Endodermal cell (in vitro differentiated cells): ENCODE measurements around the gene CALHM1. TPM values are rescaled to one million over a fixed set of nuclear protein-coding genes. Genes with fewer than 3 reads are reported as not detected.

Experiments used
- DNase-seq: peaks from one replicate; pipeline ENCODE4 v3.0.0-alpha.2; 2017
- H3K27ac ChIP-seq: 2 replicates; pipeline ENCODE4 v1.5.1; 2013; ENCODE audit warnings: mild to moderate bottlenecking, low read depth, low read length, moderate library complexity
- H3K27me3 ChIP-seq: 2 replicates; pipeline ENCODE4 v1.6.1; 2013; ENCODE audit warnings: mild to moderate bottlenecking, low read length, moderate library complexity; ENCODE audit not compliant: insufficient read depth, control insufficient read depth, poor library complexity, severe bottlenecking
- H3K36me3 ChIP-seq: 2 replicates; pipeline ENCODE4 v1.7.0; 2013; ENCODE audit warnings: mild to moderate bottlenecking, low read length, moderate library complexity; ENCODE audit not compliant: control insufficient read depth, insufficient read depth
- H3K4me1 ChIP-seq: one replicate; pipeline ENCODE4 v1.7.0; 2013; ENCODE audit warnings: low read length; ENCODE audit not compliant: control insufficient read depth, insufficient read depth
- H3K4me3 ChIP-seq: 2 replicates; pipeline ENCODE4 v1.5.1; 2013; ENCODE audit warnings: mild to moderate bottlenecking, low read length, moderate library complexity
- H3K9ac ChIP-seq: 2 replicates; pipeline ENCODE4 v1.6.1; 2013; ENCODE audit warnings: mild to moderate bottlenecking, low read length, moderate library complexity; ENCODE audit not compliant: poor library complexity, severe bottlenecking; ENCODE audit errors: extremely low read depth
- H3K9me3 ChIP-seq: 2 replicates; pipeline ENCODE4 v1.6.1; 2013; ENCODE audit warnings: mild to moderate bottlenecking, low read length, moderate library complexity; ENCODE audit not compliant: control insufficient read depth
- H3K27ac Mint-ChIP-seq: 2 replicates; pipeline ENCODE4 v1.8.0; 2020; ENCODE audit warnings: mixed read lengths
- H3K27me3 Mint-ChIP-seq: 2 replicates; pipeline ENCODE4 v1.8.0; 2021; ENCODE audit warnings: mild to moderate bottlenecking, mixed read lengths; ENCODE audit not compliant: insufficient read depth
- H3K36me3 Mint-ChIP-seq: 2 replicates; pipeline ENCODE4 v1.8.0; 2020; ENCODE audit warnings: low read depth, mixed read lengths
- H3K4me1 Mint-ChIP-seq: 2 replicates; pipeline ENCODE4 v1.8.0; 2020; ENCODE audit warnings: mixed read lengths
- H3K4me3 Mint-ChIP-seq: 2 replicates; pipeline ENCODE4 v1.8.0; 2020; ENCODE audit warnings: mild to moderate bottlenecking, moderate library complexity, mixed read lengths
- H3K9me3 Mint-ChIP-seq: 2 replicates; pipeline ENCODE4 v1.8.0; 2020; ENCODE audit warnings: mild to moderate bottlenecking, mixed read lengths
- WGBS, 2 experiments: methylation state at CpG; one replicate each; pipeline versions ENCODE4 v1.1.5 to v1.1.7; 2013; ENCODE audit warnings: missing lambda C conversion rate in 2 of 2, mixed read lengths in 1 of 2; ENCODE audit not compliant: insufficient coverage in 1 of 2, insufficient read length in 1 of 2; 5-methylcytosine and 5-hydroxymethylcytosine counted together
- total RNA-seq, 2 donors: library from RNA; stranded (reverse); fragmentation: NEBNext Ultra II Directional in 1 of 2; extraction: Animal tissue kit (Norgen Biotek cat#: 25700) in 1 of 2; gene quantifications; 2 replicates in 1 of 2; 3 replicates in 1 of 2; pipeline ENCODE4 v1.2.1, GENCODE V29; 2021
- TF ChIP-seq, protein P1 (sequence below): fragments of 200-600 bp; sonication (generic); conservative IDR thresholded peaks from 2 replicates; pipeline ENCODE4 v1.5.0; 2021; ENCODE audit warnings: antibody characterized with exemption, mild to moderate bottlenecking

The CALHM1 gene
- total RNA-seq, 2 donors from 2014 or later = not detected

DNA sequence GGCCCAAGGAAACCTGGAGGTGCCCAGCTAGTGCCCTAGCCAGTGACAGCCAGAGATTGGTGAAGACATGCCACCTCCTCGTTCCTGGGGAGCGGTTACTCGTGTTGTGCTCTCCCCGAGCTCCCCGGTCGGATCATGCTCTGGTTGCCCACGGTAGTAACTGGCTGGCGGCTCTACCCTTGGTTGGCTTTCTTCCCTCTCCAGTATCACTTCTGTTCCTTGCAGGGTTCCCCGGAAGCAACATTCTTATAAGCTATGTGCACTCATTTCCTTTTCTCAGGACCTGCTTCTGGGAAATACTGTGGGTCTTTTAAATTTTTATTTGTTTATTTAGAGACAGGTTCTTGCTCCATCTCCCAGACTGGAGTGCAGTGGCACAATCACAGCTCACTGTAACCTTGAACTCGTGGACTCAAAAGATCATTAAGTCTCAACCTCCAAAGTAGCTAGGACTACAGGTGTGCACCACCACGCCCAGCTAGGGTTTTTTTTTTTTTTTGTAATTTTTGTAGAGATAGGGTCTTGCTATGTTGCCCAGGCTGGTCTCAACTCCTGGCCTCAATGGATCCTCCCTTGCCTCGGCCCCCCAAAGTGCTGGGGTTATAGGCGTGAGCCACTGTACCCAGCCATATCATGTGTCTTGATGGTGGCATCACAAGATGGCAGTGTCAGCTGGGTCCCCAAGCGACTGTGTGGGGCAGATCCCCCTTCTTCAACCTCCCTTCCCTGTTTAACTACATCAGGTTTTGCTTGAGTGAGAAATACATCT, 6.9 kb upstream of the CALHM1 start:
- no peaks in the 10 kb centered on the region for H3K36me3 ChIP-seq
- no peak for DNase-seq
- Mint-ChIP-seq H3K27me3 (peaks cover 5% of the 10 kb centered on the region), H3K4me1 (no peaks in the 10 kb centered on the region), H3K9me3 (no peaks in the 10 kb centered on the region), H3K27ac (no peak overlapping the region), H3K4me3 (no peak overlapping the region), H3K36me3 (no peaks in the 10 kb centered on the region)
- H3K27me3 ChIP-seq = no peaks in the 10 kb centered on the region
- TF ChIP-seq, protein P1, sequence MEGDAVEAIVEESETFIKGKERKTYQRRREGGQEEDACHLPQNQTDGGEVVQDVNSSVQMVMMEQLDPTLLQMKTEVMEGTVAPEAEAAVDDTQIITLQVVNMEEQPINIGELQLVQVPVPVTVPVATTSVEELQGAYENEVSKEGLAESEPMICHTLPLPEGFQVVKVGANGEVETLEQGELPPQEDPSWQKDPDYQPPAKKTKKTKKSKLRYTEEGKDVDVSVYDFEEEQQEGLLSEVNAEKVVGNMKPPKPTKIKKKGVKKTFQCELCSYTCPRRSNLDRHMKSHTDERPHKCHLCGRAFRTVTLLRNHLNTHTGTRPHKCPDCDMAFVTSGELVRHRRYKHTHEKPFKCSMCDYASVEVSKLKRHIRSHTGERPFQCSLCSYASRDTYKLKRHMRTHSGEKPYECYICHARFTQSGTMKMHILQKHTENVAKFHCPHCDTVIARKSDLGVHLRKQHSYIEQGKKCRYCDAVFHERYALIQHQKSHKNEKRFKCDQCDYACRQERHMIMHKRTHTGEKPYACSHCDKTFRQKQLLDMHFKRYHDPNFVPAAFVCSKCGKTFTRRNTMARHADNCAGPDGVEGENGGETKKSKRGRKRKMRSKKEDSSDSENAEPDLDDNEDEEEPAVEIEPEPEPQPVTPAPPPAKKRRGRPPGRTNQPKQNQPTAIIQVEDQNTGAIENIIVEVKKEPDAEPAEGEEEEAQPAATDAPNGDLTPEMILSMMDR = no peak
- no peak overlapping the region for H3K9ac ChIP-seq
- no peaks in the 10 kb centered on the region for H3K9me3 ChIP-seq
- no peaks in the 10 kb centered on the region for H3K4me1 ChIP-seq
- H3K27ac ChIP-seq = no peak overlapping the region
- H3K4me3 ChIP-seq = no peak overlapping the region
- WGBS, 2 experiments = 89 to 90% methylated on average over 8 to 14 of the region's 14 CpGs

DNA sequence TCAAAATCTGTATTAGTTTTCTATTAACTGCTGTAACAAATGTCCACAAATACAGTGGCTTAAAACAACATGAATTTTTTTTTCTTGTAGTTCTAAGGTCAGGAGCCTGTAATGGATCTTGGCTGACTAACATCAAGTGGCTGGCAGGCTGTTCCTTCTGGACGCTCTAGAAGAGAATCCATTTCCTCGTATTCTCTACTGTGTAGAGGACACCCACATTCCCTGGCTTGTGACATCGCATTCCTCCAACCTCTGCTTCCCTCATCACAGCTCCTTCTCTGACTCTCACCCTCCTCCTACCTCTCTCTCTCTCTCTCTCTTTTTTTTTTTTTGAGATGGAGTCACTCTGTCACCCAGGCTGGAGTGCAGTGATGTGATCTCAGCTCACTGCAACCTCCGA, 4.8 kb upstream of the CALHM1 start:
- H3K9ac ChIP-seq = no peak overlapping the region
- no peak overlapping the region for H3K4me3 Mint-ChIP-seq
- no peaks in the 10 kb centered on the region for H3K36me3 ChIP-seq
- DNase-seq = no peak
- H3K9me3 ChIP-seq = no peaks in the 10 kb centered on the region
- TF ChIP-seq, protein P1 = no peak
- no peaks in the 10 kb centered on the region for H3K4me1 Mint-ChIP-seq
- H3K4me1 ChIP-seq = no peaks in the 10 kb centered on the region
- H3K36me3 Mint-ChIP-seq = no peaks in the 10 kb centered on the region
- no peaks in the 10 kb centered on the region for H3K9me3 Mint-ChIP-seq
- no peak overlapping the region for H3K27ac Mint-ChIP-seq
- H3K27ac ChIP-seq = no peak overlapping the region
- H3K4me3 ChIP-seq = no peak overlapping the region
- H3K27me3 Mint-ChIP-seq = no peaks in the 10 kb centered on the region
- WGBS, 2 experiments = 94 to 98% methylated on average over 4 of the region's 4 CpGs
- H3K27me3 ChIP-seq = no peaks in the 10 kb centered on the region

DNA sequence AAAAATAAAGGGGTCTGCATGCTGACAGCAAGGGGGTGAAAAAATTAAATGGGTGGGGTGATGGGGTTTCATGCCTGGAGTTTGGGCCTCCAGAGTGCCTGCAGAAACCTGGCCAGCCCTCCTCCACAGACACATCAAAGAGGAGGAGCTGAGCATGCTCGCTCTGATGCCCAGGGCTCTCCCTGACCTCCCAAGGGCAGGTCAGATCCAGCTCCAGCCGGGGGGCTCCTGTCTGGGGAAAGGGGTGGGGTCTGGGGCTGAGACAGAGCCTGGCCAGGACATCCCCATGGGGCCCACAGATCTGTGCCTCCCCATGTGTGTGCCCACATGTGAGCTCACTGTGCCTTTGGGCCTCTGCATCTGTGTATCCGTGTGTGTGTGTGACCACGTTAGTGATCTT, 915 bp upstream of the CALHM1 start:
- Mint-ChIP-seq H3K4me1 (no peaks in the 10 kb centered on the region), H3K4me3 (no peak overlapping the region), H3K36me3 (no peaks in the 10 kb centered on the region), H3K27ac (no peak overlapping the region), H3K9me3 (no peaks in the 10 kb centered on the region), H3K27me3 (no peaks in the 10 kb centered on the region)
- no peak overlapping the region for H3K27ac ChIP-seq
- H3K36me3 ChIP-seq = no peaks in the 10 kb centered on the region
- no peaks in the 10 kb centered on the region for H3K4me1 ChIP-seq
- TF ChIP-seq, protein P1 = no peak
- no peaks in the 10 kb centered on the region for H3K9me3 ChIP-seq
- H3K27me3 ChIP-seq = no peaks in the 10 kb centered on the region
- H3K4me3 ChIP-seq = no peak overlapping the region
- DNase-seq = no peak
- 81% methylated on average over 4 of the region's 4 CpGs; no CpG with 5 or more reads in 1 of the 2 experiments for WGBS, 2 experiments
- no peak overlapping the region for H3K9ac ChIP-seq
